NCI-H1417 treated with DMSO at 0.1 percent for 48 hours (cell line): ENCODE data around the gene PLCH2.

Experiments
- DNase-seq: peaks from one replicate; lab custom pipeline; 2025; lab: John Stamatoyannopoulos, UW

Gene PLCH2

GRCh38 chr1:2513939-2514652, 38.0 kb downstream of the PLCH2 start:
- DNase-seq, result no peak

- no peak for DNase-seq
These were observed 39.0 kb downstream of the PLCH2 start for GRCh38 chr1:2514863-2515762.

- DNase-seq, result no peak
These were observed 39.6 kb downstream of the PLCH2 start for GRCh38 chr1:2515763-2516080.

GRCh38 chr1:2516124-2516523, 40.0 kb downstream of the PLCH2 start:
- no peak for DNase-seq

GRCh38 chr1:2516946-2517345, 40.9 kb downstream of the PLCH2 start:
- no peak for DNase-seq

GRCh38 chr1:2517966-2518365, 41.9 kb downstream of the PLCH2 start:
- no peak for DNase-seq

- DNase-seq, result no peak
These were observed 42.4 kb downstream of the PLCH2 start for GRCh38 chr1:2518528-2518927.

- DNase-seq, result no peak
These were observed 43.1 kb downstream of the PLCH2 start for GRCh38 chr1:2519029-2519685.

GRCh38 chr1:2519729-2520128, 43.6 kb downstream of the PLCH2 start:
- no peak for DNase-seq

- DNase-seq, result no peak
These were observed 44.1 kb downstream of the PLCH2 start for GRCh38 chr1:2520206-2520605.

GRCh38 chr1:2520806-2521205, 44.7 kb downstream of the PLCH2 start:
- DNase-seq, result no peak

- DNase-seq, result no peak
These were observed 46.1 kb downstream of the PLCH2 start for GRCh38 chr1:2522230-2522629.

- DNase-seq, result no peak
These were observed 47.3 kb downstream of the PLCH2 start for GRCh38 chr1:2523191-2523890.

GRCh38 chr1:2523891-2524609, 48.0 kb downstream of the PLCH2 start:
- no peak for DNase-seq

GRCh38 chr1:2525572-2525919, 49.5 kb downstream of the PLCH2 start:
- DNase-seq, result no peak

- peak; percentile 71 for DNase-seq
These were observed 50.1 kb downstream of the PLCH2 start, which contains the start of gene PANK4 for GRCh38 chr1:2525920-2526823. Gene PANK4, minus strand, starts transcription at chr1:2526596. Its CDS starts 9 bp downstream, at chr1:2526587.

- DNase-seq, result no peak
These were observed 50.9 kb downstream of the PLCH2 start for GRCh38 chr1:2526824-2527555.

- DNase-seq, result no peak
These were observed 51.4 kb downstream of the PLCH2 start for GRCh38 chr1:2527556-2527860.

GRCh38 chr1:2528016-2528415, 51.9 kb downstream of the PLCH2 start:
- no peak for DNase-seq

GRCh38 chr1:2528611-2528965, 52.5 kb downstream of the PLCH2 start:
- no peak for DNase-seq
